ENCODE measurements around the gene ARHGAP23. TPM values are rescaled to one million over a fixed set of nuclear protein-coding genes. Genes with fewer than 3 reads are reported as not detected.

ARHGAP23 gene
- total RNA-seq, 1 donor from 2014 or later, result 25.6 TPM

- no peak overlapping the region for H3K4me3 ChIP-seq (ENCODE audit: low read length in 3 of 3)
- peaks cover 34 to 38% (median 38%) of the 10 kb centered on the region in 3 donors for H3K36me3 ChIP-seq (ENCODE audit: control insufficient read depth in 3 of 3, insufficient read depth in 3 of 3, low read length in 3 of 3)
- no peak overlapping the region for H3K27ac ChIP-seq (ENCODE audit: low read depth, low read length)
- no peaks in the 10 kb centered on the region for H3K27me3 ChIP-seq (ENCODE audit: control insufficient read depth in 3 of 3, insufficient read depth in 3 of 3, low read length in 3 of 3)
- no peak overlapping the region for H3K9ac ChIP-seq (ENCODE audit: low read depth in 1 of 3, low read length in 3 of 3)
- H3K4me1 ChIP-seq (ENCODE audit: control insufficient read depth in 3 of 3, insufficient read depth in 3 of 3, low read length in 3 of 3), result peaks cover 0 to 2% (median 0%) of the 10 kb centered on the region in 3 donors
- H3K9me3 ChIP-seq (ENCODE audit: control insufficient read depth in 3 of 3, low read length in 3 of 3), result no peaks in the 10 kb centered on the region
Measured at GRCh38 chr17:38404174-38404943, 23.9 kb upstream of the ARHGAP23 start.

GRCh38 chr17:38405654-38406053 is 22.6 kb upstream of the ARHGAP23 start:
- Histone ChIP-seq H3K9ac (ENCODE audit: low read depth in 1 of 3, low read length in 3 of 3) (no peak overlapping the region), H3K36me3 (ENCODE audit: control insufficient read depth in 3 of 3, insufficient read depth in 3 of 3, low read length in 3 of 3) (peaks cover 21 to 25% (median 25%) of the 10 kb centered on the region in 3 donors), H3K4me3 (ENCODE audit: low read length in 3 of 3) (no peak overlapping the region), H3K27ac (ENCODE audit: low read depth, low read length) (no peak overlapping the region), H3K4me1 (ENCODE audit: control insufficient read depth in 3 of 3, insufficient read depth in 3 of 3, low read length in 3 of 3) (peaks cover 0 to 2% (median 0%) of the 10 kb centered on the region in 3 donors), H3K9me3 (ENCODE audit: control insufficient read depth in 3 of 3, low read length in 3 of 3) (no peaks in the 10 kb centered on the region), H3K27me3 (ENCODE audit: control insufficient read depth in 3 of 3, insufficient read depth in 3 of 3, low read length in 3 of 3) (peaks cover 0 to 4% (median 0%) of the 10 kb centered on the region in 3 donors)

GRCh38 chr17:38410201-38410600 is 18.1 kb upstream of the ARHGAP23 start:
- no peaks in the 10 kb centered on the region for H3K9me3 ChIP-seq (ENCODE audit: control insufficient read depth in 3 of 3, low read length in 3 of 3)
- H3K9ac ChIP-seq (ENCODE audit: low read depth in 1 of 3, low read length in 3 of 3), result no peak overlapping the region
- H3K27ac ChIP-seq (ENCODE audit: low read depth, low read length), result no peak overlapping the region
- H3K27me3 ChIP-seq (ENCODE audit: control insufficient read depth in 3 of 3, insufficient read depth in 3 of 3, low read length in 3 of 3), result peaks cover 0 to 4% (median 0%) of the 10 kb centered on the region in 3 donors
- H3K4me3 ChIP-seq (ENCODE audit: low read length in 3 of 3), result no peak overlapping the region
- peaks cover 5 to 8% (median 6%) of the 10 kb centered on the region in 3 donors for H3K4me1 ChIP-seq (ENCODE audit: control insufficient read depth in 3 of 3, insufficient read depth in 3 of 3, low read length in 3 of 3)
- H3K36me3 ChIP-seq (ENCODE audit: control insufficient read depth in 3 of 3, insufficient read depth in 3 of 3, low read length in 3 of 3), result no peaks in the 10 kb centered on the region

- peaks cover 18 to 21% (median 19%) of the 10 kb centered on the region in 3 donors for H3K27me3 ChIP-seq (ENCODE audit: control insufficient read depth in 3 of 3, insufficient read depth in 3 of 3, low read length in 3 of 3)
- H3K36me3 ChIP-seq (ENCODE audit: control insufficient read depth in 3 of 3, insufficient read depth in 3 of 3, low read length in 3 of 3), result no peaks in the 10 kb centered on the region
- H3K4me1 ChIP-seq (ENCODE audit: control insufficient read depth in 3 of 3, insufficient read depth in 3 of 3, low read length in 3 of 3), result peaks cover 14 to 28% (median 27%) of the 10 kb centered on the region in 3 donors
- H3K27ac ChIP-seq (ENCODE audit: low read depth, low read length), result peak overlapping the region; percentile 13
- peak overlapping the region in 2 of 3 donors; percentile 60 to 63 for H3K4me3 ChIP-seq (ENCODE audit: low read length in 3 of 3)
- peak overlapping the region; percentile 20 to 73 (median 65) for H3K9ac ChIP-seq (ENCODE audit: low read depth in 1 of 3, low read length in 3 of 3)
- H3K9me3 ChIP-seq (ENCODE audit: control insufficient read depth in 3 of 3, low read length in 3 of 3), result no peaks in the 10 kb centered on the region
Measured at GRCh38 chr17:38415250-38416194, 12.7 kb upstream of the ARHGAP23 start.

GRCh38 chr17:38416840-38417209 is 11.4 kb upstream of the ARHGAP23 start:
- no peak overlapping the region for H3K27ac ChIP-seq (ENCODE audit: low read depth, low read length)
- H3K36me3 ChIP-seq (ENCODE audit: control insufficient read depth in 3 of 3, insufficient read depth in 3 of 3, low read length in 3 of 3), result no peaks in the 10 kb centered on the region
- H3K4me3 ChIP-seq (ENCODE audit: low read length in 3 of 3), result no peak overlapping the region
- H3K9ac ChIP-seq (ENCODE audit: low read depth in 1 of 3, low read length in 3 of 3), result no peak overlapping the region
- H3K9me3 ChIP-seq (ENCODE audit: control insufficient read depth in 3 of 3, low read length in 3 of 3), result no peaks in the 10 kb centered on the region
- H3K27me3 ChIP-seq (ENCODE audit: control insufficient read depth in 3 of 3, insufficient read depth in 3 of 3, low read length in 3 of 3), result peaks cover 18 to 24% (median 21%) of the 10 kb centered on the region in 3 donors
- H3K4me1 ChIP-seq (ENCODE audit: control insufficient read depth in 3 of 3, insufficient read depth in 3 of 3, low read length in 3 of 3), result peaks cover 25 to 39% (median 38%) of the 10 kb centered on the region in 3 donors

GRCh38 chr17:38417210-38417951 is 10.9 kb upstream of the ARHGAP23 start:
- Histone ChIP-seq H3K4me1 (ENCODE audit: control insufficient read depth in 3 of 3, insufficient read depth in 3 of 3, low read length in 3 of 3) (peaks cover 25 to 40% (median 38%) of the 10 kb centered on the region in 3 donors), H3K4me3 (ENCODE audit: low read length in 3 of 3) (no peak overlapping the region), H3K9ac (ENCODE audit: low read depth in 1 of 3, low read length in 3 of 3) (no peak overlapping the region), H3K27ac (ENCODE audit: low read depth, low read length) (no peak overlapping the region), H3K9me3 (ENCODE audit: control insufficient read depth in 3 of 3, low read length in 3 of 3) (no peaks in the 10 kb centered on the region), H3K27me3 (ENCODE audit: control insufficient read depth in 3 of 3, insufficient read depth in 3 of 3, low read length in 3 of 3) (peaks cover 18 to 24% (median 21%) of the 10 kb centered on the region in 3 donors), H3K36me3 (ENCODE audit: control insufficient read depth in 3 of 3, insufficient read depth in 3 of 3, low read length in 3 of 3) (no peaks in the 10 kb centered on the region)

- H3K27me3 ChIP-seq (ENCODE audit: control insufficient read depth in 3 of 3, insufficient read depth in 3 of 3, low read length in 3 of 3), result peaks cover 18 to 24% (median 21%) of the 10 kb centered on the region in 3 donors
- no peaks in the 10 kb centered on the region for H3K9me3 ChIP-seq (ENCODE audit: control insufficient read depth in 3 of 3, low read length in 3 of 3)
- H3K4me1 ChIP-seq (ENCODE audit: control insufficient read depth in 3 of 3, insufficient read depth in 3 of 3, low read length in 3 of 3), result peaks cover 25 to 40% (median 38%) of the 10 kb centered on the region in 3 donors
- no peak overlapping the region for H3K4me3 ChIP-seq (ENCODE audit: low read length in 3 of 3)
- H3K27ac ChIP-seq (ENCODE audit: low read depth, low read length), result no peak overlapping the region
- no peaks in the 10 kb centered on the region for H3K36me3 ChIP-seq (ENCODE audit: control insufficient read depth in 3 of 3, insufficient read depth in 3 of 3, low read length in 3 of 3)
- H3K9ac ChIP-seq (ENCODE audit: low read depth in 1 of 3, low read length in 3 of 3), result peak overlapping the region in 1 of 3 donors; percentile 45
Measured at GRCh38 chr17:38418062-38418692, 10.1 kb upstream of the ARHGAP23 start.

- H3K4me1 ChIP-seq (ENCODE audit: control insufficient read depth in 3 of 3, insufficient read depth in 3 of 3, low read length in 3 of 3), result peaks cover 25 to 40% (median 38%) of the 10 kb centered on the region in 3 donors
Measured at GRCh38 chr17:38418693-38419507, 9.4 kb upstream of the ARHGAP23 start.

More at GRCh38 chr17:38418693-38419507, 9.4 kb upstream of the ARHGAP23 start:
- Histone ChIP-seq H3K9me3 (ENCODE audit: control insufficient read depth in 3 of 3, low read length in 3 of 3) (no peaks in the 10 kb centered on the region), H3K36me3 (ENCODE audit: control insufficient read depth in 3 of 3, insufficient read depth in 3 of 3, low read length in 3 of 3) (no peaks in the 10 kb centered on the region), H3K27me3 (ENCODE audit: control insufficient read depth in 3 of 3, insufficient read depth in 3 of 3, low read length in 3 of 3) (peaks cover 18 to 24% (median 21%) of the 10 kb centered on the region in 3 donors), H3K9ac (ENCODE audit: low read depth in 1 of 3, low read length in 3 of 3) (peak overlapping the region in 2 of 3 donors; percentile 45), H3K27ac (ENCODE audit: low read depth, low read length) (no peak overlapping the region), H3K4me3 (ENCODE audit: low read length in 3 of 3) (peak overlapping the region in 2 of 3 donors; percentile 51 to 60)
